SU-DHL-6 (cell line): ENCODE measurements around the gene ARHGAP6.

ENCODE experiments used
- H2AFZ ChIP-seq: fragments of 200-600 bp; sonication (generic); 2 replicates; pipeline ENCODE4 v1.6.1; 2014; ENCODE audit warnings: low read depth, mild to moderate bottlenecking, moderate library complexity, mixed read lengths, antibody characterized with exemption, low read length; ENCODE audit not compliant: severe bottlenecking
- H3F3A ChIP-seq: fragments of 200-600 bp; shearing (Covaris generic); 2 replicates; pipeline ENCODE4 v1.6.0; 2016; ENCODE audit warnings: antibody characterized with exemption, mild to moderate bottlenecking; ENCODE audit not compliant: insufficient read depth
- H3K27ac ChIP-seq: fragments of 200-600 bp; sonication (generic); 2 replicates; pipeline ENCODE4 v1.5.1; 2016; ENCODE audit warnings: low read depth, mild to moderate bottlenecking, low read length, moderate library complexity, mixed read lengths
- H3K27me3 ChIP-seq: fragments of 200-600 bp; sonication (generic), shearing (Covaris generic); 2 replicates; pipeline ENCODE4 v1.6.0; 2014; ENCODE audit warnings: mild to moderate bottlenecking, low read length
- H3K36me3 ChIP-seq: fragments of 200-600 bp; sonication (generic); 2 replicates; pipeline ENCODE4 v1.6.1; 2014; ENCODE audit warnings: mild to moderate bottlenecking, low read length, mixed read lengths
- H3K4me2 ChIP-seq: fragments of 300-600, 200-600 bp; shearing (Covaris generic), sonication (generic); 2 replicates; pipeline ENCODE4 v1.6.0; 2014; ENCODE audit warnings: low read length, low read depth, mild to moderate bottlenecking; ENCODE audit not compliant: poor library complexity, severe bottlenecking
- H3K4me3 ChIP-seq: fragments of 200-600 bp; sonication (generic); 2 replicates; pipeline ENCODE4 v1.5.1; 2014; ENCODE audit warnings: antibody characterized with exemption, low read length, mild to moderate bottlenecking, mixed read lengths; ENCODE audit not compliant: insufficient read depth, poor library complexity, severe bottlenecking
- H3K79me2 ChIP-seq: fragments of 200-600 bp; sonication (generic); 2 replicates; pipeline ENCODE4 v1.6.1; 2014; ENCODE audit warnings: mild to moderate bottlenecking, low read length, moderate library complexity; ENCODE audit not compliant: insufficient read depth
- H3K9ac ChIP-seq: fragments of 200-600 bp; sonication (generic); 2 replicates; pipeline ENCODE4 v1.7.0; 2014; ENCODE audit warnings: mild to moderate bottlenecking, low read length
- H3K9me2 ChIP-seq: fragments of 200-600 bp; sonication (generic); replicated peaks from 2 replicates; pipeline ENCODE4 v1.6.1; 2014; ENCODE audit warnings: low read length; ENCODE audit not compliant: insufficient read depth
- H3K9me3 ChIP-seq: fragments of 200-600 bp; sonication (generic); 2 replicates; pipeline ENCODE4 v1.6.1; 2014; ENCODE audit warnings: low read length, mixed read lengths; ENCODE audit not compliant: insufficient read depth
- H4K20me1 ChIP-seq: fragments of 200-600 bp; sonication (generic); 2 replicates; pipeline ENCODE4 v1.6.1; 2014; ENCODE audit warnings: low read depth, mild to moderate bottlenecking, antibody characterized with exemption, low read length, moderate library complexity, mixed read lengths
- CTCF ChIP-seq: fragments of 200-600 bp; sonication (generic); IDR thresholded peaks from one replicate; pipeline ENCODE4 v1.5.1; 2017; ENCODE audit warnings: antibody characterized with exemption, mild to moderate bottlenecking, low read length, moderate library complexity; ENCODE audit not compliant: insufficient read depth, poor library complexity, severe bottlenecking
- EZH2phosphoT487 ChIP-seq: fragments of 200-600 bp; sonication (generic), shearing (Covaris generic); conservative IDR thresholded peaks from 2 replicates; pipeline ENCODE4 v1.6.1; 2018; ENCODE audit warnings: mild to moderate bottlenecking, antibody characterized with exemption, low read length, moderate library complexity, mixed read lengths

Gene ARHGAP6

GRCh38 chrX:11337292-11338009, 328.3 kb downstream of the ARHGAP6 start:
- H3K36me3 ChIP-seq: no peaks in the 10 kb centered on the region
- H3F3A ChIP-seq: no peaks in the 10 kb centered on the region
- H3K27me3 ChIP-seq: no peaks in the 10 kb centered on the region
- no peak overlapping the region for H3K4me2 ChIP-seq
- H3K9me2 ChIP-seq: no peaks in the 10 kb centered on the region
- H3K79me2 ChIP-seq: no peaks in the 10 kb centered on the region
- no peak for TF ChIP-seq CTCF
- TF ChIP-seq EZH2phosphoT487: no peak
- no peaks in the 10 kb centered on the region for H4K20me1 ChIP-seq
- no peaks in the 10 kb centered on the region for H3K9me3 ChIP-seq
- H3K9ac ChIP-seq: no peak overlapping the region
- no peak overlapping the region for H3K27ac ChIP-seq
- no peak overlapping the region for H3K4me3 ChIP-seq
- no peak overlapping the region for H2AFZ ChIP-seq

- Histone ChIP-seq H4K20me1 (no peaks in the 10 kb centered on the region), H3K9me3 (no peaks in the 10 kb centered on the region), H3F3A (no peaks in the 10 kb centered on the region), H3K4me2 (no peak overlapping the region), H3K9me2 (no peaks in the 10 kb centered on the region), H3K9ac (no peak overlapping the region), H3K79me2 (no peaks in the 10 kb centered on the region), H3K36me3 (no peaks in the 10 kb centered on the region), H2AFZ (no peak overlapping the region), H3K4me3 (no peak overlapping the region), H3K27ac (no peak overlapping the region), H3K27me3 (no peaks in the 10 kb centered on the region)
- TF ChIP-seq EZH2phosphoT487: no peak
- no peak for TF ChIP-seq CTCF
Measured at GRCh38 chrX:11336201-11336600, 329.5 kb downstream of the ARHGAP6 start.

GRCh38 chrX:11334165-11334564, 331.6 kb downstream of the ARHGAP6 start:
- Histone ChIP-seq H3K79me2 (no peaks in the 10 kb centered on the region), H2AFZ (no peak overlapping the region), H3K9me2 (no peaks in the 10 kb centered on the region), H4K20me1 (no peaks in the 10 kb centered on the region), H3K9ac (no peak overlapping the region), H3K9me3 (no peaks in the 10 kb centered on the region), H3F3A (no peaks in the 10 kb centered on the region), H3K4me2 (no peak overlapping the region), H3K4me3 (no peak overlapping the region), H3K27ac (no peak overlapping the region), H3K27me3 (no peaks in the 10 kb centered on the region), H3K36me3 (no peaks in the 10 kb centered on the region)
- no peak for TF ChIP-seq EZH2phosphoT487
- TF ChIP-seq CTCF: no peak
